ENCODE results near the gene SLC27A2.
A peak's percentile ranks its signal among the peaks of the same experiment; 100 is the strongest.
"Not testable (repeated sequence)": the region's sequence is repeated elsewhere in the genome, so short reads cannot be mapped to it uniquely, and the experiment has no call there.

SLC27A2 gene

GRCh38 chr15:50164458-50164857 is 17.5 kb upstream of the SLC27A2 start:
- DNase-seq, result no peak

GRCh38 chr15:50166216-50166615 is 15.8 kb upstream of the SLC27A2 start:
- no peak for DNase-seq

- DNase-seq, result no peak
These were observed 14.9 kb upstream of the SLC27A2 start for GRCh38 chr15:50167110-50167509.

- DNase-seq, result no peak
These were observed 13.6 kb upstream of the SLC27A2 start for GRCh38 chr15:50168379-50168778.

GRCh38 chr15:50168783-50169411 is 13.1 kb upstream of the SLC27A2 start:
- no peak for DNase-seq

- not testable (repeated sequence) for DNase-seq
These were observed 9.6 kb upstream of the SLC27A2 start for GRCh38 chr15:50172360-50172895.

- DNase-seq, result no peak
These were observed 5.1 kb upstream of the SLC27A2 start for GRCh38 chr15:50176869-50177268.

GRCh38 chr15:50180091-50180490 is 1.9 kb upstream of the SLC27A2 start:
- no peak for DNase-seq

- no peak for DNase-seq
These were observed 1.4 kb upstream of the SLC27A2 start for GRCh38 chr15:50180582-50180981.

GRCh38 chr15:50181201-50181968 is 611 bp upstream of the SLC27A2 start:
- DNase-seq, result peak; percentile 4

GRCh38 chr15:50182219-50183013 is 420 bp downstream of the SLC27A2 start:
- DNase-seq, result peak; percentile 9

- DNase-seq, result no peak
These were observed 1.3 kb downstream of the SLC27A2 start for GRCh38 chr15:50183112-50183794.

- no peak for DNase-seq
These were observed 3.0 kb downstream of the SLC27A2 start for GRCh38 chr15:50184863-50185504.

GRCh38 chr15:50186090-50186489 is 4.1 kb downstream of the SLC27A2 start:
- DNase-seq, result no peak

- no peak for DNase-seq
These were observed 4.8 kb downstream of the SLC27A2 start for GRCh38 chr15:50186752-50187151.

- no peak for DNase-seq
These were observed 5.5 kb downstream of the SLC27A2 start for GRCh38 chr15:50187525-50187924.

GRCh38 chr15:50187997-50188396 is 6.0 kb downstream of the SLC27A2 start:
- no peak for DNase-seq

GRCh38 chr15:50188793-50189192 is 6.8 kb downstream of the SLC27A2 start:
- not testable (repeated sequence) for DNase-seq

GRCh38 chr15:50189633-50190032 is 7.6 kb downstream of the SLC27A2 start:
- no peak for DNase-seq

GRCh38 chr15:50190166-50190570 is 8.2 kb downstream of the SLC27A2 start:
- no peak for DNase-seq

GRCh38 chr15:50190723-50191122 is 8.7 kb downstream of the SLC27A2 start:
- no peak for DNase-seq

- no peak for DNase-seq
These were observed 10.2 kb downstream of the SLC27A2 start for GRCh38 chr15:50192164-50192563.
